Transverse colon (tissue), 4 donors: Measurements from ENCODE around the gene WNT5B. TPM values are rescaled to one million over a fixed set of nuclear protein-coding genes. Genes with fewer than 3 reads are reported as not detected.

Experiments
- DNase-seq: peaks from one replicate; pipeline ENCODE4 v3.0.0-alpha.2; 2019
- H3K27ac ChIP-seq, 4 donors: fragments of 200-600 bp; sonication (generic); 2 replicates each; pipeline ENCODE4 v1.5.1; 2016 to 2018; ENCODE audit warnings: inconsistent platforms in 4 of 4
- H3K27me3 ChIP-seq: fragments of 200-600 bp; sonication (generic); 2 replicates; pipeline ENCODE4 v1.5.1; 2017; ENCODE audit warnings: inconsistent platforms
- H3K36me3 ChIP-seq, 4 donors: fragments of 200-600 bp; sonication (generic); 2 replicates each; pipeline ENCODE4 v1.5.1; 2017 to 2019; ENCODE audit warnings: inconsistent platforms in 4 of 4
- H3K4me1 ChIP-seq, 4 donors: fragments of 200-600 bp; sonication (generic); 2 replicates each; pipeline ENCODE4 v1.5.1; 2017 to 2020; ENCODE audit warnings: inconsistent platforms in 4 of 4
- H3K4me3 ChIP-seq, 4 donors: fragments of 200-600 bp; sonication (generic); 1 replicate in 1 of 4; 2 replicates in 3 of 4; pipeline versions ENCODE4 v1.5.1 to v1.6.1; 2017 to 2019; ENCODE audit warnings: inconsistent platforms in 4 of 4
- H3K9me3 ChIP-seq, 2 donors: fragments of 200-600 bp; sonication (generic); 2 replicates each; pipeline ENCODE4 v1.5.1; 2017 to 2019; ENCODE audit warnings: inconsistent platforms in 2 of 2
- CTCF ChIP-seq, 5 experiments: fragments of 200-600 bp in 3 of 5; fragments of 450-650 bp in 2 of 5; sonication (generic) in 3 of 5; IDR thresholded peaks; 1 replicate in 2 of 5; 2 replicates in 3 of 5; pipeline ENCODE4 v1.5.1; 2016 to 2017; ENCODE audit warnings: antibody characterized with exemption in 5 of 5, inconsistent platforms in 3 of 5, mild to moderate bottlenecking in 2 of 5, moderate library complexity in 1 of 5
- EP300 ChIP-seq: sonication (generic); formaldehyde crosslinking; IDR thresholded peaks from one replicate; pipeline ENCODE4 v1.6.1; 2017; ENCODE audit warnings: antibody characterized with exemption, low read depth
- POLR2A ChIP-seq: fragments of 450-650 bp; IDR thresholded peaks from one replicate; pipeline ENCODE4 v1.6.1; 2016; ENCODE audit warnings: antibody characterized with exemption, mild to moderate bottlenecking, moderate library complexity
- POLR2AphosphoS5 ChIP-seq, 3 donors: sonication (generic); formaldehyde crosslinking; IDR thresholded peaks; one replicate each; pipeline ENCODE4 v1.6.1; 2016; ENCODE audit warnings: antibody characterized with exemption in 3 of 3
- WGBS, 2 donors: methylation state at CpG; one replicate each; pipeline ENCODE4 v1.1.5; 2018; ENCODE audit warnings: low coverage in 1 of 2; 5-methylcytosine and 5-hydroxymethylcytosine counted together
- in situ Hi-C, 4 donors: fragments of 200-750 bp; cut with MboI; loops; one replicate each; pipeline versions ENCODE4 v1.15.0 to v1.15.1; 2017; ENCODE audit warnings: low sequenced_read_pairs in 3 of 4, low pct_ligation_motif_present in 1 of 4, low pct_unique_long_range_greater_than_20kb in 1 of 4
- intact Hi-C: fragments of 100-400 bp; cut with DNase I; formaldehyde crosslinking; loops from one replicate; pipeline ENCODE4 v1.15.1; 2023; ENCODE audit warnings: low total_unique reads
- total RNA-seq, 4 donors: library from RNA; depleted of rRNA; stranded (reverse); fragments of >200 nt; gene quantifications; one replicate each; pipeline ENCODE4 v1.1.0, GENCODE V29; 2016

WNT5B gene
- total RNA-seq, 4 donors from 2014 or later, result 0.80 to 3.5 (median 3.5) TPM; not detected in 1

GRCh38 chr12:1668833-1669543 is 40.0 kb downstream of the WNT5B start:
- TF ChIP-seq EP300, result no peak
- no peak for TF ChIP-seq POLR2AphosphoS5 (IDR thresholded peaks at IDR 0.05)
- no peak for TF ChIP-seq CTCF (IDR thresholded peaks at IDR 0.05)
- TF ChIP-seq POLR2A, result no peak
- Histone ChIP-seq H3K36me3 (no peaks in the 10 kb centered on the region), H3K9me3 (no peaks in the 10 kb centered on the region), H3K4me3 (no peak overlapping the region), H3K27me3 (no peaks in the 10 kb centered on the region), H3K4me1 (peaks cover 13 to 66% (median 44%) of the 10 kb centered on the region in 4 donors), H3K27ac (peak overlapping the region; percentile 87 to 93 (median 92))
- in situ Hi-C loops, result loop anchor here in 1 of 4 donors (10.0 kb wide), 1 partner anchor 266 kb away; no protein-coding TSS in a partner anchor
- WGBS, 2 donors, result 63 to 65% methylated on average over 13 to 18 of the region's 18 CpGs
- DNase-seq, result no peak
- intact Hi-C loops, result no loop called here

- in situ Hi-C loops, result no loop called here
Observed at GRCh38 chr12:1670358-1671268, 41.6 kb downstream of the WNT5B start.

GRCh38 chr12:1676043-1676442 is 47.0 kb downstream of the WNT5B start:
- H3K27me3 ChIP-seq, result no peaks in the 10 kb centered on the region
- H3K4me1 ChIP-seq, result peaks cover 0 to 14% (median 7%) of the 10 kb centered on the region in 4 donors
- no peaks in the 10 kb centered on the region for H3K9me3 ChIP-seq
- in situ Hi-C loops (no loop called here), intact Hi-C loops (no loop called here)
- H3K27ac ChIP-seq, result no peak overlapping the region
- H3K4me3 ChIP-seq, result no peak overlapping the region
- TF ChIP-seq CTCF (IDR thresholded peaks at IDR 0.05) (no peak), POLR2A (no peak), POLR2AphosphoS5 (IDR thresholded peaks at IDR 0.05) (no peak), EP300 (no peak)
- DNase-seq, result no peak
- WGBS, 2 donors, result 92 to 94% methylated on average over 3 of the region's 3 CpGs
- H3K36me3 ChIP-seq, result no peaks in the 10 kb centered on the region

More at GRCh38 chr12:1670358-1671268, 41.6 kb downstream of the WNT5B start:
- peak; percentile 83 for DNase-seq
- Histone ChIP-seq H3K36me3 (no peaks in the 10 kb centered on the region), H3K27ac (peak overlapping the region; percentile 87 to 93 (median 92)), H3K4me3 (no peak overlapping the region), H3K27me3 (no peaks in the 10 kb centered on the region), H3K9me3 (no peaks in the 10 kb centered on the region), H3K4me1 (peaks cover 13 to 59% (median 41%) of the 10 kb centered on the region in 4 donors)
- TF ChIP-seq POLR2AphosphoS5 (IDR thresholded peaks at IDR 0.05), result peak in 2 of 3 donors; percentile 46 to 68
- no peak for TF ChIP-seq EP300
- peak; percentile 36 for TF ChIP-seq POLR2A
- TF ChIP-seq CTCF (IDR thresholded peaks at IDR 0.05), result peak in 1 of 5 experiments; percentile 38
- WGBS, 2 donors, result 31 to 53% methylated on average over 5 to 14 of the region's 14 CpGs
- intact Hi-C loops, result loop anchor here (1.0 kb wide), 1 partner anchor 18 kb away; no protein-coding TSS in a partner anchor
